Right lobe of liver (tissue), 6 donors: ENCODE measurements around the gene NUP210L. TPM values are rescaled to one million over a fixed set of nuclear protein-coding genes. Genes with fewer than 3 reads are reported as not detected.

Experiments used
- ATAC-seq, 4 donors: fragments of 200-7000 bp; cut with Tn5 transposase; one replicate each; pipeline ENCODE4 v1.9.1; 2020; ENCODE audit warnings: mild to moderate bottlenecking in 4 of 4, moderate library complexity in 4 of 4
- DNase-seq, 3 donors: peaks; one replicate each; pipeline ENCODE4 v3.0.0-alpha.2; 2020
- H3K27ac ChIP-seq, 3 donors: fragments of 200-600 bp; one replicate each; pipeline ENCODE4 v1.8.0; 2022
- H3K27me3 ChIP-seq, 2 donors: fragments of 200-600 bp; one replicate each; pipeline ENCODE4 v1.8.0; 2022
- H3K36me3 ChIP-seq, 4 donors: fragments of 200-600 bp; sonication (generic) in 1 of 4; one replicate each; pipeline versions ENCODE4 v1.5.1 to v1.8.0; 2017 to 2022; ENCODE audit warnings: control low read depth in 1 of 4
- H3K4me1 ChIP-seq, 4 donors: fragments of 200-600 bp; sonication (generic) in 1 of 4; one replicate each; pipeline versions ENCODE4 v1.5.1 to v1.8.0; 2017 to 2022; ENCODE audit warnings: control low read depth in 1 of 4
- H3K4me3 ChIP-seq, 3 donors: fragments of 200-600 bp; one replicate each; pipeline ENCODE4 v1.8.0; 2022
- H3K9me3 ChIP-seq, 4 donors: fragments of 200-600 bp; sonication (generic) in 1 of 4; one replicate each; pipeline versions ENCODE4 v1.5.1 to v1.8.0; 2017 to 2022; ENCODE audit warnings: control low read depth in 1 of 4
- CTCF ChIP-seq, 4 donors: fragments of 200-600 bp in 3 of 4; fragments of 450-650 bp in 1 of 4; IDR thresholded peaks; one replicate each; pipeline versions ENCODE4 v1.5.1 to v1.8.0; 2016 to 2022; ENCODE audit warnings: antibody characterized with exemption in 4 of 4, mild to moderate bottlenecking in 2 of 4
- POLR2A ChIP-seq: fragments of 450-650 bp; IDR thresholded peaks from one replicate; pipeline ENCODE4 v1.6.1; 2017; ENCODE audit warnings: antibody characterized with exemption, mild to moderate bottlenecking
- WGBS: methylation state at CpG from one replicate; pipeline ENCODE4 v1.1.6; 2018; ENCODE audit warnings: low coverage, low lambda C conversion rate; ENCODE audit not compliant: insufficient coverage; ENCODE audit errors: missing lambda C conversion rate; 5-methylcytosine and 5-hydroxymethylcytosine counted together
- intact Hi-C, 2 donors: fragments of 100-400 bp; cut with DNase I; formaldehyde crosslinking; loops; one replicate each; pipeline versions ENCODE4 v1.11.2 to v1.14.1; 2022
- total RNA-seq, 6 experiments: library from RNA; depleted of rRNA in 2 of 6; stranded (reverse); fragments of >200 nt in 2 of 6; fragmentation: NEBNext Ultra II Directional in 3 of 6; extraction: Animal tissue kit (Norgen Biotek cat#: 25700) in 3 of 6; gene quantifications; one replicate each; pipeline versions ENCODE4 v1.1.0 to v1.2.4, GENCODE V29; 2016 to 2023
- donor health status: DM: no; HTN: yes; CAD: no.
- donor health status: DM: no; HTN: no; CAD: no.
- donor health status: DM: no; HTN: no; CAD: no.
- donor health status: DM: no; HTN: yes; CAD: no.
- donor health status: DM: no; HTN: yes; CAD: no.

NUP210L gene
- total RNA-seq, 6 experiments from 2014 or later: 0.14 TPM; not detected in 5

GRCh38 chr1:153990468-153991150, 164.3 kb downstream of the NUP210L start, which contains the start of gene RPS27:
Gene RPS27, plus strand, starts transcription at chr1:153990762. Its CDS starts 35 bp downstream, at chr1:153990797.
- Histone ChIP-seq H3K27me3 (no peaks in the 10 kb centered on the region), H3K4me3 (peak within 1 kb of the TSS; percentile 79 to 83 (median 81)), H3K36me3 (peaks cover 0 to 30% (median 14%) of the 10 kb centered on the region in 4 donors), H3K27ac (peak within 1 kb of the TSS; percentile 93 to 97 (median 95)), H3K9me3 (peaks cover 0 to 2% (median 0%) of the 10 kb centered on the region in 4 donors), H3K4me1 (peaks cover 0 to 16% (median 7%) of the 10 kb centered on the region in 4 donors)
- DNase-seq: peak; percentile 78 to 94 (median 88)
- intact Hi-C loops: no loop called here
- 1% methylated on average over 19 of the region's 36 CpGs for WGBS
- peak; percentile 63 to 72 (median 70) for ATAC-seq
- peak; percentile 98 for TF ChIP-seq POLR2A
- TF ChIP-seq CTCF (IDR thresholded peaks at IDR 0.05): no peak

GRCh38 chr1:153987621-153988020, 167.3 kb downstream of the NUP210L start:
- intact Hi-C loops: loop anchor here (5.0 to 10.0 kb wide), 2 partner anchors 190 to 313 kb away; partner anchors contain the start of genes ILF2 (in 1 of the 2) and NPR1 (in 1 of the 2)
- Histone ChIP-seq H3K9me3 (no peaks in the 10 kb centered on the region), H3K4me1 (peaks cover 0 to 28% (median 12%) of the 10 kb centered on the region in 4 donors), H3K4me3 (no peak overlapping the region), H3K27ac (no peak overlapping the region), H3K27me3 (no peaks in the 10 kb centered on the region), H3K36me3 (peaks cover 0 to 17% (median 6%) of the 10 kb centered on the region in 4 donors)
- 90% methylated on average over 8 of the region's 8 CpGs for WGBS
- DNase-seq (no peak), ATAC-seq (no peak)
- TF ChIP-seq POLR2A (no peak), CTCF (IDR thresholded peaks at IDR 0.05) (no peak)

DNA sequence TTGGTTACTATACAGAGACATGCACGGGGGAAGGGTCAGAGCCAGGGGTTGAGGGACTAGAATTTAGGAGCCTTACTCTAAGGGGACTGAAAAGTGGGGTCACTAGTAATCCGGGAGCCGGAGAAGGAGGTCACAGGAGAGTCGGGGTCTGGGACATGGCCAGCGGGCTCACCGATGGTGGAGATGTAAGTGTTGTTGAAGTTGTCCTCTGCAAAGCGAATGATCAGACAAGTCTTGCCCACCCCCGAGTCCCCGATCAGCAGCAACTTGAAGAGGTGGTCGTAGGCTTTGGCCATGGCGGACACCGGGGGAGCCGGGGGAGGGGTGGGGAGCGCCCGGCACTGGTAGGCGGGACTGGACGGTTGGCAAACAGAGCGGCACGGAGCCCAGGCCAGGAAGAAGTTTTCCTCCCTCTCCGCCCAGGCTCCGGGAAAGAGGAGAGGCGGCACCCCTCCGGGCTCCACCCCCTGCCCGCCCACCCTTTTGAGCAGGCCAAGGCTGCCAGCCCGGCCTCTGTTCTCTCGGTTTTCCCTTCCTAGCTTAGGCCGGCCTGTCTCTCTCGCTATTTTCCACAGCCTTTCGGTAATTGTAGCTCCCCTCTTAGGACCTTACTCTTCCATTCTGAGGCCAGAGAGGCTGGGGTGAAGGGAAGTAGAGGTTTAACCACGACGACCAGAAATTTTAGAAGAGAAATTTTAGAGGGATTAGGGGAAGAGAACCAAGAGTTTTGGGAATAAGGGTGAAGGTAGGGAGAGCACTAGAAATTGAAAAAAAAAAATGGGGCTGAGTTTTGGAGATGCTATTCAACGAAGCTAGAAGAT, 168.7 kb downstream of the NUP210L start, which contains the start of gene RAB13:
Gene RAB13 (minus strand): TSS at position 399 of the 821 bp plus-strand sequence. CDS start 103 bp downstream, at position 296.
- H3K9me3 ChIP-seq: no peaks in the 10 kb centered on the region
- peaks cover 0 to 12% (median 0%) of the 10 kb centered on the region in 4 donors for H3K36me3 ChIP-seq
- H3K4me1 ChIP-seq: peaks cover 0 to 16% (median 5%) of the 10 kb centered on the region in 4 donors
- WGBS: 3% methylated on average over 12 of the region's 32 CpGs
- peak; percentile 91 to 93 (median 92) for DNase-seq
- H3K4me3 ChIP-seq: peak within 1 kb of the TSS; percentile 52 to 76 (median 70)
- intact Hi-C loops: loop anchor here (5.0 to 10.0 kb wide), 2 partner anchors 189 to 311 kb away; partner anchors contain the start of genes ILF2 (in 1 of the 2) and NPR1 (in 1 of the 2)
- TF ChIP-seq CTCF (IDR thresholded peaks at IDR 0.05): no peak
- peak; percentile 30 for TF ChIP-seq POLR2A
- peak within 1 kb of the TSS; percentile 58 to 83 (median 75) for H3K27ac ChIP-seq
- H3K27me3 ChIP-seq: no peaks in the 10 kb centered on the region
- ATAC-seq: peak; percentile 83 to 94 (median 86)

GRCh38 chr1:153985341-153985912, 169.4 kb downstream of the NUP210L start:
- no peak for TF ChIP-seq POLR2A
- TF ChIP-seq CTCF (IDR thresholded peaks at IDR 0.05): no peak
- no peaks in the 10 kb centered on the region for H3K9me3 ChIP-seq
- DNase-seq (no peak), ATAC-seq (peak in 2 of 4 donors; percentile 0 to 4)
- peak overlapping the region; percentile 52 to 76 (median 70) for H3K4me3 ChIP-seq
- H3K4me1 ChIP-seq: peaks cover 0 to 16% (median 5%) of the 10 kb centered on the region in 4 donors
- peaks cover 0 to 12% (median 0%) of the 10 kb centered on the region in 4 donors for H3K36me3 ChIP-seq
- H3K27ac ChIP-seq: peak overlapping the region; percentile 58 to 83 (median 75)
- H3K27me3 ChIP-seq: no peaks in the 10 kb centered on the region
- WGBS: 8% methylated on average over 7 of the region's 7 CpGs
- intact Hi-C loops: loop anchor here (5.0 to 10.0 kb wide), 2 partner anchors 188 to 311 kb away; partner anchors contain the start of genes ILF2 (in 1 of the 2) and NPR1 (in 1 of the 2)
